WERI-Rb-1 (cell line): ENCODE data around the gene ZNF536.

Experiments used
- DNase-seq: peaks from one replicate; pipeline ENCODE4 v3.0.0-alpha.2; 2020
- H3K27ac ChIP-seq: fragments of 250-450 bp; sonication (Bioruptor Pico); 2 replicates; pipeline ENCODE4 v1.5.1; 2020; ENCODE audit warnings: mild to moderate bottlenecking, moderate library complexity
- H3K27me3 ChIP-seq: fragments of 250-450 bp; sonication (Bioruptor Pico); 2 replicates; pipeline ENCODE4 v1.5.1; 2021; ENCODE audit warnings: mild to moderate bottlenecking, low read depth, moderate library complexity; ENCODE audit not compliant: insufficient read depth, severe bottlenecking
- H3K36me3 ChIP-seq: fragments of 250-450 bp; sonication (Bioruptor Pico); 2 replicates; pipeline ENCODE4 v1.5.1; 2020; ENCODE audit warnings: mild to moderate bottlenecking, moderate library complexity
- H3K4me3 ChIP-seq: 2 replicates; pipeline ENCODE4 v1.5.1; 2011; ENCODE audit warnings: low read depth, mild to moderate bottlenecking, control low read depth, low read length
- H3K9me3 ChIP-seq: fragments of 250-450 bp; sonication (Bioruptor Pico); 2 replicates; pipeline ENCODE4 v1.5.1; 2021; ENCODE audit warnings: mild to moderate bottlenecking, moderate library complexity; ENCODE audit not compliant: severe bottlenecking
- TF ChIP-seq, protein P1 (sequence below): IDR thresholded peaks from 2 replicates; pipeline ENCODE4 v1.5.1; 2011; ENCODE audit warnings: low read depth, mild to moderate bottlenecking, control low read depth, inconsistent platforms, low read length

Gene ZNF536

GRCh38 chr19:30590596-30591229, 218.5 kb downstream of the ZNF536 start:
- no peaks in the 10 kb centered on the region for H3K9me3 ChIP-seq
- no peaks in the 10 kb centered on the region for H3K36me3 ChIP-seq
- no peak for DNase-seq
- H3K27me3 ChIP-seq = no peaks in the 10 kb centered on the region
- no peak overlapping the region for H3K4me3 ChIP-seq
- TF ChIP-seq, protein P1, sequence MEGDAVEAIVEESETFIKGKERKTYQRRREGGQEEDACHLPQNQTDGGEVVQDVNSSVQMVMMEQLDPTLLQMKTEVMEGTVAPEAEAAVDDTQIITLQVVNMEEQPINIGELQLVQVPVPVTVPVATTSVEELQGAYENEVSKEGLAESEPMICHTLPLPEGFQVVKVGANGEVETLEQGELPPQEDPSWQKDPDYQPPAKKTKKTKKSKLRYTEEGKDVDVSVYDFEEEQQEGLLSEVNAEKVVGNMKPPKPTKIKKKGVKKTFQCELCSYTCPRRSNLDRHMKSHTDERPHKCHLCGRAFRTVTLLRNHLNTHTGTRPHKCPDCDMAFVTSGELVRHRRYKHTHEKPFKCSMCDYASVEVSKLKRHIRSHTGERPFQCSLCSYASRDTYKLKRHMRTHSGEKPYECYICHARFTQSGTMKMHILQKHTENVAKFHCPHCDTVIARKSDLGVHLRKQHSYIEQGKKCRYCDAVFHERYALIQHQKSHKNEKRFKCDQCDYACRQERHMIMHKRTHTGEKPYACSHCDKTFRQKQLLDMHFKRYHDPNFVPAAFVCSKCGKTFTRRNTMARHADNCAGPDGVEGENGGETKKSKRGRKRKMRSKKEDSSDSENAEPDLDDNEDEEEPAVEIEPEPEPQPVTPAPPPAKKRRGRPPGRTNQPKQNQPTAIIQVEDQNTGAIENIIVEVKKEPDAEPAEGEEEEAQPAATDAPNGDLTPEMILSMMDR = no peak
- H3K27ac ChIP-seq = no peak overlapping the region

DNA sequence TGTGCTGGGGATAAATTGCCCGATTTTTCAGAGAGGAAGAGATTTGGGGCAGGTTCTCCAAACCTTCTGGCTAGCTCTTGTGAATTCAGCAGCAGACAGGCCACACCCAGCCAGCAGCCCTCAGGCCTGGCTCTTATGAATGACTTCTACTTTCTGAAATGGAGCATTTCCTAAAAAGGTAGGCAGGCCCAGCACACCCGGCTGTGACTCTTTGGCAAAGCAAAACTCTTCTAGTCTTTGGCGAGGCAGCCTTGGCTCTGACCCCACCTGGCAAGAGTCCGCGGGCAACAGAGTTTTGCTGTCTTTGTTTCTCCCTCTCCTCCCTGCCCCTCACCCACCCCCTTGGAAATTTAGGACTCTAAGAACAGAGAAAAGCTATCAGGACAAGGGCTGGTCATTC, 221.2 kb downstream of the ZNF536 start:
- H3K9me3 ChIP-seq = no peaks in the 10 kb centered on the region
- no peak overlapping the region for H3K27ac ChIP-seq
- no peaks in the 10 kb centered on the region for H3K27me3 ChIP-seq
- no peak for DNase-seq
- no peak overlapping the region for H3K4me3 ChIP-seq
- H3K36me3 ChIP-seq = no peaks in the 10 kb centered on the region
- TF ChIP-seq, protein P1 = no peak

- H3K27ac ChIP-seq = no peak overlapping the region
- H3K36me3 ChIP-seq = no peaks in the 10 kb centered on the region
- no peak overlapping the region for H3K4me3 ChIP-seq
- no peaks in the 10 kb centered on the region for H3K27me3 ChIP-seq
- DNase-seq = no peak
- no peaks in the 10 kb centered on the region for H3K9me3 ChIP-seq
- TF ChIP-seq, protein P1 = no peak
Measured at GRCh38 chr19:30593975-30594745, 222.0 kb downstream of the ZNF536 start.

DNA sequence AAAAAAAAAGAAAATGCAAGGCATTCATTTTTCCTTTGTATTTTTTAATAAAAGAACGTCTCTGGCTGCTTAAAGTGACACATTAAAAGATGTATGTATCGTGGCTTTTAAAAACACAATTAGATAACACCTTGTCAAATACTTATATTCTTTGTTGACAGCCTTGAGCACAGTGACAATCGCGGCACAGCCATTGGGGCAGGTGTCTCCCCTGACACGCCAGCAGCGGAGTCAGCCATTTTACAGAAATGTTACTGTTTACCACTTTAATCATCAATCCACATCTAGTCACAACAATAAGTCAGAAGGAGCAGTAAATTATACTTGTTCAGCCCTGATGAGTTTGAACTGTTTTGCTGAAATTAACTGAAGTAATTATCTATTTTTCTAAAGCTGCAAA, 224.1 kb downstream of the ZNF536 start:
- Histone ChIP-seq H3K36me3 (no peaks in the 10 kb centered on the region), H3K27ac (no peak overlapping the region), H3K4me3 (no peak overlapping the region), H3K9me3 (no peaks in the 10 kb centered on the region), H3K27me3 (no peaks in the 10 kb centered on the region)
- no peak for DNase-seq
- TF ChIP-seq, protein P1 = no peak

DNA sequence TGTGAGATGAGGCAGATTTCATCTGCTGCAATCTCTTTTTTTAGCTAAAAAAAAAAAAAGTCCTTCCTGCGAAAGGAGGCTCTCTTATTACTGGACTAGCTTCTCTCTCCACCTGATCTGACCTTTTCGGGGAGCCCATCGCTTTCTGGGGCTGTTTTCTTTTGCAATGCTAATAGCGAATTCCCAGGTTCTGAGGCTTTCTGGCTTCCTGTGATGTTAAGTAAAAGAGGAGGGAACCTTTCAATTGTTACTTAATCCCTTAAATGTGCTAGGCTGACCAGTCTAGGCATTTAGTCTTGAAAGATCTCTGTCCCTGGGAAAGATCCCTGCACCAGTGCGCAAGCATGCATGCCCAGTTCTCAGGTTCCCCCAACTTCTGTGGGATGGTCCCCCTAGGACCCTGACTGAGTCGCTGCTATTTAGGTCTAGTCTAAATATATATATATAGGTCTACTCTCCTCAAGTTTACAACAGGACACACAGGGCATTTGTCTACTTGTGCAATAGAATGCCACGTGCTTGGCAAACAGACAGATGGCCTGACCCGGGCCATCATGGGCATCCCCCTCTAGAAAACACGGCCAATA, 224.7 kb downstream of the ZNF536 start:
- no peaks in the 10 kb centered on the region for H3K27me3 ChIP-seq
- H3K36me3 ChIP-seq = no peaks in the 10 kb centered on the region
- TF ChIP-seq, protein P1 = no peak
- no peak for DNase-seq
- H3K4me3 ChIP-seq = no peak overlapping the region
- no peaks in the 10 kb centered on the region for H3K9me3 ChIP-seq
- no peak overlapping the region for H3K27ac ChIP-seq
